Stomach smooth muscle (tissue), 2 donors: ENCODE data around the gene CDHR3.
"Not testable (repeated sequence)": the region's sequence is repeated elsewhere in the genome, so short reads cannot be mapped to it uniquely, and the experiment has no call there.

Source experiments
- H3K27ac ChIP-seq: one replicate; pipeline ENCODE4 v1.7.0; 2013; ENCODE audit warnings: mild to moderate bottlenecking, low read length, inconsistent platforms
- H3K27me3 ChIP-seq, 2 donors: one replicate each; pipeline ENCODE4 v1.7.0; 2013; ENCODE audit warnings: low read length in 2 of 2; ENCODE audit not compliant: insufficient read depth in 2 of 2, control insufficient read depth in 1 of 2
- H3K36me3 ChIP-seq, 2 donors: one replicate each; pipeline ENCODE4 v1.7.0; 2013; ENCODE audit warnings: low read length in 2 of 2; ENCODE audit not compliant: control insufficient read depth in 2 of 2, insufficient read depth in 2 of 2
- H3K4me1 ChIP-seq: one replicate; pipeline ENCODE4 v1.7.0; 2013; ENCODE audit warnings: low read length; ENCODE audit not compliant: control insufficient read depth, insufficient read depth
- H3K4me3 ChIP-seq, 2 donors: one replicate each; pipeline ENCODE4 v1.7.0; 2013; ENCODE audit warnings: low read length in 2 of 2
- H3K9ac ChIP-seq, 2 donors: one replicate each; pipeline ENCODE4 v1.7.0; 2013; ENCODE audit warnings: low read length in 2 of 2, mild to moderate bottlenecking in 1 of 2
- H3K9me3 ChIP-seq, 2 donors: one replicate each; pipeline ENCODE4 v1.7.0; 2013; ENCODE audit warnings: low read length in 2 of 2; ENCODE audit not compliant: control insufficient read depth in 2 of 2
- donor health status: healthy.
- donor health status: Pancreatic carcinoma.

The CDHR3 gene

DNA sequence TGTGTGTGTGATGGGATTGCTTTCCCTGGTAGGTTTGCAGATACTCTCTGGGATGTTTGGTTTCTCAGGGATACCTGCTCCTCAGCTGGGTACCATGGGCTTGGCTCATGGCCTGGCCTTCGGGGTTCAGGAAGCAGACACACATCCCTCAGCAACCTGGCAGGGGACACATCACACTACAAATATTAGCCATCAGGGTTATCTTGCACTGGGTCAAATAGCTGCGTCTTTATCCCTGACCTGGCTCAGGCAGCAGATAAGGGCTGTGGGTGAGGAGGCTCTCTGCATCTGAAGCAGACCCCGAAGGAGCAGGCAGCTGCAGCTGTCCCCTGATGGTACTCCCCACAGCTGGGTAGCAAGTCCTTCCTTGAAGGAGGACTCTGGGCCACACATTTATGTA, 25.7 kb upstream of the CDHR3 start:
- no peak overlapping the region for H3K27ac ChIP-seq
- no peak overlapping the region for H3K4me3 ChIP-seq
- H3K9me3 ChIP-seq = no peaks in the 10 kb centered on the region
- H3K36me3 ChIP-seq = no peaks in the 10 kb centered on the region
- H3K9ac ChIP-seq = no peak overlapping the region
- no peaks in the 10 kb centered on the region for H3K27me3 ChIP-seq
- H3K4me1 ChIP-seq = peaks cover 36% of the 10 kb centered on the region

DNA sequence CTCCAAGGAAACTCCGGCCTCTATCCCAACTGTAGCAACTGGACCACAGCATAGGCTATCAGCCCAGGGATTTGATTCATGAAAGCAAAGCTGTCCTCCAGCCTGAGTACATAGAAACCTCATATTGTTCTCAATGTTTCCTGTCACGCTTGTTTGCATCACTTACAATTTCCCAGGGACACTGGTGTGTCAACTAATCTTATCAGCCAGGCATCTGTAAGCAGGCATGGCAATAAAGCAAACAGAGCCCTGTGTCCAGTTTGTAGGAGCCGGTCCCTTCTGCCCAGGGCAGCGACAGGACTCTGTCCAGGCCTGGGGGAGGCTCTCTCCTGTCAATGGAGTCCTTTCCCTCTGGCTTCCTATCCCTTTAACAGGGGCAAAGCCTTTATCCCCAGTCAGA, 23.0 kb upstream of the CDHR3 start:
- no peak overlapping the region for H3K27ac ChIP-seq
- peaks cover 13% of the 10 kb centered on the region for H3K4me1 ChIP-seq
- no peak overlapping the region for H3K9ac ChIP-seq
- no peak overlapping the region for H3K4me3 ChIP-seq
- no peaks in the 10 kb centered on the region for H3K36me3 ChIP-seq
- H3K27me3 ChIP-seq = no peaks in the 10 kb centered on the region
- no peaks in the 10 kb centered on the region for H3K9me3 ChIP-seq

DNA sequence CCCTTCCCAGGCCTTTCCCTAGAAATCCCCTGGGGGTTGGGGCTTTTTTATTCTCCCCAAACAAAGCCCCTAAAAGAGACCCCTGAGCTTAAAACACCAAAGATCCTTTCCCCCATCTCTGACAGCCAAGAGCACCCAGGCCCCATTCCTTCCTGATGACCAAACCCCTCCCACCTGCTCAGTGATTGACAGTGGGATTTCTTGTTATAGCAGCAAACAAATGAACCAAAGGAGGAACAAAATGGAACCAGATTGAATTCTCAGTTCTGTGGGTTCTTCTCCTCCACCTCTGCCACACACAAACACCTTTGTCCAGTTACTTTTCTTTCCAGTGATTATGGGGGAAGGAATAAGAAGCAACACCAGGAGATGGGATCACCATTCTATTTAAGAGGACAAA, 21.5 kb upstream of the CDHR3 start:
- H3K27ac ChIP-seq = no peak overlapping the region
- peaks cover 7% of the 10 kb centered on the region for H3K4me1 ChIP-seq
- H3K27me3 ChIP-seq = no peaks in the 10 kb centered on the region
- no peaks in the 10 kb centered on the region for H3K9me3 ChIP-seq
- no peaks in the 10 kb centered on the region for H3K36me3 ChIP-seq
- H3K9ac ChIP-seq = no peak overlapping the region
- H3K4me3 ChIP-seq = no peak overlapping the region

DNA sequence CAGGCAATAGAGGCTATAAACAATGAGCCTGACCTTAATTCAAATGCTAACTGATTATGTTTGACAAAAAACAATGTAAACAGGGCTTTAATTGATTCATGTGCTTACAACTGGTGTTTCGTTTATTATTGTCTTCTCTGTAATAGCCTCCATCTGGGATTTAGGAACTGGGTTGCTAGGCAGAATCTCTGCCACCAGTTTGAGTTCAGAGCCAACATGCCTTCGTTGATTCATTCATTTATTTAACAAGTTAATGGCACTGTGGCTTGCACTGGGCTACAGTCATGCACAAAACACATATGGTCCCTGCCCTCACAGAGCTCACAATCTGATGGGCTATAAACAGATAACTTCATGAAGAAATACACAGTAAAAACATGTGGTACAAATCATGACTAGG, 19.6 kb upstream of the CDHR3 start:
- Histone ChIP-seq H3K27me3 (no peaks in the 10 kb centered on the region), H3K9me3 (no peaks in the 10 kb centered on the region), H3K9ac (no peak overlapping the region), H3K4me1 (peaks cover 4% of the 10 kb centered on the region), H3K36me3 (no peaks in the 10 kb centered on the region), H3K4me3 (no peak overlapping the region), H3K27ac (no peak overlapping the region)

DNA sequence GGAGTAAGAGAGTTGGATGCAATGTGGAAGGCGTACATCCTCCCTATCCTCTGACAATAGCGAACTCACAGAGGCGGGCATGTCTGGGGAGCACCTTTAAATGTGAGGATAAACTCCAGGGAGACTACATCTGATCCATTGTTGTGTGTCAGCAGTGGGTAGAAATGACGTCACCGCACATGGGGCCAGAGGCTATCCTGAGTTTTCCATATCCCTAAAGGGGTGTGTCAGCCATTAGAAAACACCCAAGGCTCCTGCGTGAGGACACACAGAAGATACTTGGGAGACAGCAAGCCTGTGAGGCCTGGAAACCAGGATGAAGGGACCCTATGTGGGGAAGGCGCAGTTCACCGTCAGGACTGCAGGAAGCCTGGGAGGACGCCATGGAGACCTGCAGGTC, 17.2 kb upstream of the CDHR3 start:
- Histone ChIP-seq H3K4me1 (peaks cover 4% of the 10 kb centered on the region), H3K9ac (no peak overlapping the region), H3K4me3 (no peak overlapping the region)

DNA sequence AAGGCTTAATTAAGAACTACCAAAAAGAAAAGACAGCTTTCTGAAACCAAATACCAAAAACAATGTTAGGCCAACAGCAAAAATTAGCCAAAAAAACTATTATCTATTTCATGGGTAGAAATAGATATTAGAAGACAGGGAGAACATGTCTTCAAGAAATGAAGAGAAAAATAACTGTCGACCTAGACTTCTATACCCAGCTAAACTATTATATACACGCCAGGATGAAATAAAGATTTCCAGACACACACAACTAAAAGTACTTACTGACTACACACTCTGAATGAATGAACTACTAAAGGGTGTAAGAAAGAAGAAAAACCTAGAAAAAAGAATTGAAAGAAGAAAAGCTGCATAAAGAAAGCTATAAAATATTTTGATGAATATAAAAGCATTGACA, 11.5 kb upstream of the CDHR3 start:
- H3K4me3 ChIP-seq = no peak overlapping the region
- no peaks in the 10 kb centered on the region for H3K36me3 ChIP-seq
- H3K27ac ChIP-seq = no peak overlapping the region
- no peak overlapping the region for H3K9ac ChIP-seq
- no peaks in the 10 kb centered on the region for H3K4me1 ChIP-seq
- no peaks in the 10 kb centered on the region for H3K27me3 ChIP-seq
- peaks cover 0 to 7% of the 10 kb centered on the region in 2 donors for H3K9me3 ChIP-seq

More for the DNA sequence above, 17.2 kb upstream of the CDHR3 start:
- Histone ChIP-seq H3K36me3 (no peaks in the 10 kb centered on the region), H3K27ac (no peak overlapping the region), H3K27me3 (no peaks in the 10 kb centered on the region), H3K9me3 (no peaks in the 10 kb centered on the region)

DNA sequence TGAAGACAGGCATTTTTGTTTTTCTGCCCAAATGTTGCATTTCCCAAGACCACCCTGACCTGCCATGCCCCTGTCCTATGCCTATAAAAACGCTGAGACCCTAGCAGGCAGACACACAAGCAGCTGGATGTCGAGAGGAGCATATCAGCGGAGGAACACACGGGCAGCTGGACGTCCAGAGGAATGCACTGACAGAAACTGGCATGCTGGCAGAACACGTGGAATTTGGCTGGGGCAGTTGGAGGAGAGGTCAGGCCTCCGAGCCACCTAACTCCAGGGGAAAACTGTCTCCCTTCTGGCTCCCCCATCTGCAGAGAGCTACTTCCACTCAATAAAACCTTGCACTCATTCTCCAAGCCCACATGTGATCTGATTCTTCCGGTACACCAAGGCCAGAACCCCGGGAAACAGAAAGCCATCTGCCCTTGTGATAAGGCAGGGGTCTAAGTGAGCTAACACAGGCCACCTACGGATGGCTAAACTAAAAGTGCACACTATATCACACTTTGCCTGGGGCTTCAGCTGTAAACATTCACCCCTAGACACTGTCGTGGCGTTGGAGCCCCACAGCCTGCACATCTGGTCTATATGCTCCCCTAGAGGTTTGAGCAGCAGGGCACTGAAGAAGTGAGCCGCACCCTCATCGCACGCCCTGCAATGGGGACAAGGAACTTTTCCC, 10.0 kb upstream of the CDHR3 start:
- Histone ChIP-seq H3K4me3 (no peak overlapping the region), H3K9ac (no peak overlapping the region), H3K9me3 (peaks cover 0 to 7% of the 10 kb centered on the region in 2 donors), H3K27ac (no peak overlapping the region), H3K4me1 (peaks cover 2% of the 10 kb centered on the region), H3K27me3 (no peaks in the 10 kb centered on the region), H3K36me3 (no peaks in the 10 kb centered on the region)

DNA sequence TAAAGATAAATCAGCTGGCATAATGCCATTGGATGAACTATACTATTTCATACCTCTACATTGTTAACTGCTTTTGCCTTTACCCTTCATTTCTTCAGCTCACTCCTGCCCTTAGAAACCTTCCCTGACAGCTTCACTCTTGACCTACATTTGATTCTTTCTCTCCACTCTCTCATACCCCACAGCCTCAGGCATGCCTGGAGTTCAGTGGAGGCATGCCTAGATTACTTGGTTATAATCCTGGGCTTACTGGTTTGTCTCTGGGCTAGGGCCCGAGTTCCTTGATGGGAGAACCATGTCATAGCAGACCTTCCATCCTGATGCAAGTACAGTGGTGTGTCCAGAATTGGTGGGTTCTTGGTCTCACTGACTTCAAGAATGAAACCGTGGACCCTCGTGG, 8.4 kb upstream of the CDHR3 start:
- no peaks in the 10 kb centered on the region for H3K27me3 ChIP-seq
- H3K36me3 ChIP-seq = no peaks in the 10 kb centered on the region
- H3K4me3 ChIP-seq = no peak overlapping the region
- no peak overlapping the region for H3K9ac ChIP-seq
- H3K27ac ChIP-seq = no peak overlapping the region
- H3K9me3 ChIP-seq = peaks cover 0 to 7% of the 10 kb centered on the region in 2 donors
- H3K4me1 ChIP-seq = peaks cover 2% of the 10 kb centered on the region

DNA sequence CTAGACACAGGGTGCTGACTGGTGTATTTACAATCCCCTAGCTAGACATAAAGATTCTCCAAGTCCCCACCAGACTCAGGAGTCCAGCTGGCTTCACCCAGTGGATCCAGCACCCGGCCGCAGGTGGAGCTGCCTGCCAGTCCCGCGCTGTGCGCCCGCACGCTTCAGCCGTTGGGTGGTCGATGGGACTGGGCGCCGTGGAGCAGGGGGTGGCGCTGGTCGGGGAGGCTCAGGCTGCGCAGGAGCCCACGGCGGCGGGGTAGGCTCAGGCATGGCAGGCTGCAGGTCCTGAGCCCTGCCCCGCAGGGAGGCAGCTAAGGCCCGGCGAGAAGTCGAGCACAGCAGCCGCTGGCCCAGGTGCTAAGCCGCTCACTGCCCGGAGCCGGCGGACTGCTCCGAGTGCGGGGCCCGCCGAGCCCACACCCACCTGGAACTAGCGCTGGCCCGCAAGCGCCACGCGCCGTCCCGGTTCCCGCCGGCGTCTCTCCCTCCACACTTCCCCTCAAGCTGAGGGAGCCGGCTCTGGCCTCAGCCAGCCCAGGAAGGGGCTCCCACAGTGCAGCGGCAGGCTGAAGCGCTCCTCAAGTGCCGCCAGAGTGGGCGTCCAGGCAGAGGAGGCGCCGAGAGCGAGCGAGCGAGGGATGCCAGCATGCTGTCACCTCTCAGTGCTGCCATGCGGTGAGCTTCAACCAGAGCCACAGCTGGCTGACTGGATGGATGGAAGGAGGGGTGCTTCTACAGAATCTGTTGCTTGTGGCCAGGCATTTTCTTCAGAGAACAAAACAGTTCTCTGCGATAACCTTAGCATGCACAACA, 7.2 kb upstream of the CDHR3 start:
- not testable (repeated sequence) for H3K27ac ChIP-seq

DNA sequence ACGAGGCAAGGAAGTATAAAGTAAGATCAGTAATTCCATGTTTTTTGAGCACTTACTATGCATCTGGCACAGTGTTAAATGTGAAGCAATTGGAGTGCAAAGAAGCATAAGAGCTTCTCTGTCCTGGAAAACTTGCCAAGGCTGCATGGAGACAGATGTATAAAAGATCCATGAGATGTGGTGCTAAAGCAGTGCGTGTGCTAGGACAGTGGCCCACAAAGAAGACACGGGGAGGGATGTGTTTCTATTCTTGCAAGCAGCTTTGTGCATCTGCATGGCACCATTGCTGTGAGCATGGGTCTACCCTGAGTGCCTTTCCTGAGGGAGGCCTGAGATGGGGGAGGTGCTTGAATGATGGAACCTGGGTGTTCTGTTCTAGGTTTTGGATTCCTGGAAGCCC, 5.1 kb upstream of the CDHR3 start:
- Histone ChIP-seq H3K27me3 (no peaks in the 10 kb centered on the region), H3K4me1 (peaks cover 24% of the 10 kb centered on the region), H3K4me3 (no peak overlapping the region), H3K9me3 (no peaks in the 10 kb centered on the region), H3K36me3 (no peaks in the 10 kb centered on the region), H3K9ac (no peak overlapping the region), H3K27ac (peak overlapping the region; percentile 37)

More for the DNA sequence above, 7.2 kb upstream of the CDHR3 start:
- H3K4me1 ChIP-seq, H3K4me3 ChIP-seq, H3K36me3 ChIP-seq, H3K27me3 ChIP-seq, H3K9me3 ChIP-seq, H3K9ac ChIP-seq: not testable (repeated sequence)

DNA sequence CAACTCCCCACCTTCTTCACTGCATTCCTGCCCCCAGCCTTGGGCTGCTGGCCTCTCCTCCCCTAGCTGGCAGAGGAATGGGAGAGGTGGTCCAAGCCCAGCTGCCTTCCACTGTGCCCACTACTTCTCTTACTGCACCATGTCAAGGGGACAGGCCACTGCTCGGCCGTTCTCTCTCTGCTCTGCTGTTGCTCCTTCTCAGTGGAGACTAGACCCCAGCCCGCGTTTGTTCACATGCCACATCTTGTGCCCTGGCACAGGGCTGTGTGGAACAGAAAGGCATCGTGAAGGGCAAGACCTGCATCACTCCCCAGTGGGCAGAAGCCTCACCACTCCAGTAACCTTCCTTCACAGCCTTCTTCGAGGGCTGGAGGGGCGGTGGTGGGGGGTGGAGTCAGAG, 711 bp upstream of the CDHR3 start:
- Histone ChIP-seq H3K36me3 (no peaks in the 10 kb centered on the region), H3K27me3 (no peaks in the 10 kb centered on the region), H3K4me3 (peak overlapping the region in 1 of 2 donors; percentile 70), H3K9ac (peak overlapping the region; percentile 56 to 78), H3K9me3 (no peaks in the 10 kb centered on the region), H3K4me1 (peaks cover 34% of the 10 kb centered on the region), H3K27ac (peak overlapping the region; percentile 98)
